GM23248 (cell line): Measurements from ENCODE around the gene RPS19. TPM values are rescaled to one million over a fixed set of nuclear protein-coding genes. Genes with fewer than 3 reads are reported as not detected.

Experiments
- DNase-seq: peaks from one replicate; pipeline ENCODE4 v3.0.0-alpha.2; 2015
- H2AFZ ChIP-seq: fragments of 200-600 bp; sonication (generic); 2 replicates; pipeline ENCODE4 v1.6.1; 2016; ENCODE audit warnings: antibody characterized with exemption
- H3F3A ChIP-seq: fragments of 200-600 bp; sonication (generic); 2 replicates; pipeline ENCODE4 v1.6.1; 2016; ENCODE audit warnings: mild to moderate bottlenecking, antibody characterized with exemption, mixed run types; ENCODE audit not compliant: insufficient read depth
- H3K27ac ChIP-seq: fragments of 200-600 bp; sonication (generic); 2 replicates; pipeline ENCODE4 v1.5.1; 2016; ENCODE audit warnings: mild to moderate bottlenecking
- H3K27me3 ChIP-seq: fragments of 200-600 bp; sonication (generic); replicated peaks from 2 replicates; pipeline ENCODE4 v1.6.1; 2016; ENCODE audit warnings: mild to moderate bottlenecking; ENCODE audit not compliant: insufficient read depth
- H3K36me3 ChIP-seq: fragments of 200-600 bp; sonication (generic); 2 replicates; pipeline ENCODE4 v1.6.1; 2016; ENCODE audit warnings: low read depth, mild to moderate bottlenecking
- H3K4me1 ChIP-seq: fragments of 200-600 bp; sonication (generic); 2 replicates; pipeline ENCODE4 v1.6.1; 2016; ENCODE audit warnings: mild to moderate bottlenecking; ENCODE audit not compliant: insufficient read depth
- H3K4me2 ChIP-seq: fragments of 200-600 bp; sonication (generic); one replicate; pipeline ENCODE4 v1.6.1; 2016; ENCODE audit warnings: mild to moderate bottlenecking; ENCODE audit not compliant: unreplicated experiment
- H3K4me3 ChIP-seq: fragments of 200-600 bp; sonication (generic); 2 replicates; pipeline ENCODE4 v1.5.1; 2016; ENCODE audit warnings: mild to moderate bottlenecking
- H3K79me2 ChIP-seq: fragments of 200-600 bp; sonication (generic); 2 replicates; pipeline ENCODE4 v1.6.1; 2016; ENCODE audit warnings: mild to moderate bottlenecking; ENCODE audit not compliant: insufficient read depth
- H3K9ac ChIP-seq: fragments of 200-600 bp; sonication (generic); 2 replicates; pipeline ENCODE4 v1.6.1; 2016; ENCODE audit warnings: mild to moderate bottlenecking
- H3K9me2 ChIP-seq: fragments of 200-600 bp; sonication (generic); 2 replicates; pipeline ENCODE4 v1.6.1; 2016; ENCODE audit warnings: mixed run types, mild to moderate bottlenecking, moderate library complexity; ENCODE audit not compliant: insufficient read depth
- H3K9me3 ChIP-seq: fragments of 200-600 bp; sonication (generic); one replicate; pipeline ENCODE4 v1.6.1; 2017; ENCODE audit warnings: low read depth
- H4K20me1 ChIP-seq: fragments of 200-600 bp; sonication (generic); 2 replicates; pipeline ENCODE4 v1.6.0; 2016; ENCODE audit not compliant: insufficient read depth
- EZH2 ChIP-seq: fragments of 200-600 bp; sonication (generic); IDR thresholded peaks from 2 replicates; pipeline ENCODE4 v1.6.1; 2018; ENCODE audit warnings: antibody characterized with exemption, mild to moderate bottlenecking; ENCODE audit not compliant: insufficient read depth, poor library complexity, severe bottlenecking
- EZH2phosphoT487 ChIP-seq: fragments of 200-600 bp; sonication (generic); IDR thresholded peaks from 2 replicates; pipeline ENCODE4 v1.6.1; 2018; ENCODE audit warnings: antibody characterized with exemption, moderate library complexity, mild to moderate bottlenecking, low read depth; ENCODE audit not compliant: insufficient read depth
- WGBS, 2 experiments: methylation state at CpG; one replicate each; pipeline ENCODE4 v1.1.6; 2015 to 2017; ENCODE audit warnings: low lambda C conversion rate in 2 of 2, low coverage in 1 of 2; ENCODE audit errors: missing lambda C conversion rate in 2 of 2; 5-methylcytosine and 5-hydroxymethylcytosine counted together
- in situ Hi-C: fragments of 300-500 bp; cut with MboI; formaldehyde crosslinking; loops from 2 replicates; pipeline ENCODE4 v1.15.0; 2020
- polyA plus RNA-seq: library from polyadenylated mRNA; unstranded; fragments of >200 nt; fragmentation: Nextera tagmentation; extraction: Ambion mirVana; gene quantifications from 2 replicates; pipeline ENCODE4 v1.2.1, GENCODE V29; 2016
- total RNA-seq: library from RNA; depleted of rRNA; stranded (reverse); fragments of >200 nt; shearing (Covaris generic); gene quantifications from 2 replicates; pipeline ENCODE4 v1.2.3, GENCODE V29; 2014

RPS19 gene
- total and polyA plus RNA-seq, 2 experiments from 2014 or later = 881 to 2,316 TPM

GRCh38 chr19:41850381-41850780 is 9.7 kb upstream of the RPS19 start:
- no peak overlapping the region for H2AFZ ChIP-seq
- no peaks in the 10 kb centered on the region for H3K79me2 ChIP-seq
- H3K27me3 ChIP-seq = peaks cover 46% of the 10 kb centered on the region
- no peaks in the 10 kb centered on the region for H3K4me1 ChIP-seq
- H3K4me3 ChIP-seq = no peak overlapping the region
- DNase-seq = no peak
- in situ Hi-C loops = no loop called here
- H3K4me2 ChIP-seq = no peak overlapping the region
- H3K9me2 ChIP-seq = no peaks in the 10 kb centered on the region
- WGBS, 2 experiments = 7 to 11% methylated on average over 5 of the region's 5 CpGs
- H3K27ac ChIP-seq = no peak overlapping the region
- H3K36me3 ChIP-seq = no peaks in the 10 kb centered on the region
- H3K9ac ChIP-seq = no peak overlapping the region
- TF ChIP-seq EZH2phosphoT487 (no peak), EZH2 (no peak)
- H4K20me1 ChIP-seq = no peaks in the 10 kb centered on the region
- H3F3A ChIP-seq = no peaks in the 10 kb centered on the region
- no peaks in the 10 kb centered on the region for H3K9me3 ChIP-seq

DNA sequence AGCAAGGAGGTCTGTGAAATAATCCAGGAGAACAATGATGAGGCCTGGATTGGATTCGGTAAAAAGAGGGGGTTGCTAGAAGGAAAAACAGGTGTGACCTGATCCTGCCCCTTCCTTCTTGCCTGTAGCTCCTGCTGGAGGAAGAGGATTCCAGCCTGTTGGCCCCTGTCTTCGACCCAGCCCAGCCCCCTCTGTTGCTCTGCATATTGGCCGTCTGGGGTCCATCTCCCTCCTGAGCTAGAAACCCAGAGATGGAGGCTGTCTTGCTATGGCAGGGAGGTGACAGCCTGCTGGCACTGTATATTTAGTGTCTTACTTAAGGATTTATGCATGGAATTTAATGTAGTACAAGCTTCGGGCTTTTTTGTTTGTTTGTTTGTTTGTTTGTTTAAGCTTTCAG is 8.6 kb upstream of the RPS19 start:
- H4K20me1 ChIP-seq = no peaks in the 10 kb centered on the region
- no peak for DNase-seq
- in situ Hi-C loops = no loop called here
- H3K4me2 ChIP-seq = no peak overlapping the region
- TF ChIP-seq EZH2phosphoT487 (no peak), EZH2 (no peak)
- H3K27ac ChIP-seq = no peak overlapping the region
- H3K4me1 ChIP-seq = no peaks in the 10 kb centered on the region
- H3K79me2 ChIP-seq = no peaks in the 10 kb centered on the region
- 8 to 13% methylated on average over 4 of the region's 4 CpGs for WGBS, 2 experiments
- no peaks in the 10 kb centered on the region for H3K36me3 ChIP-seq
- no peak overlapping the region for H2AFZ ChIP-seq
- H3F3A ChIP-seq = no peaks in the 10 kb centered on the region
- H3K9me2 ChIP-seq = no peaks in the 10 kb centered on the region
- no peak overlapping the region for H3K4me3 ChIP-seq
- no peaks in the 10 kb centered on the region for H3K9me3 ChIP-seq
- no peak overlapping the region for H3K9ac ChIP-seq
- peaks cover 47% of the 10 kb centered on the region for H3K27me3 ChIP-seq

GRCh38 chr19:41853344-41853743 is 6.7 kb upstream of the RPS19 start:
- Histone ChIP-seq H2AFZ (no peak overlapping the region), H4K20me1 (no peaks in the 10 kb centered on the region), H3K9me2 (no peaks in the 10 kb centered on the region), H3K9me3 (no peaks in the 10 kb centered on the region), H3K79me2 (no peaks in the 10 kb centered on the region), H3K27ac (no peak overlapping the region), H3F3A (no peaks in the 10 kb centered on the region), H3K4me2 (no peak overlapping the region), H3K9ac (no peak overlapping the region), H3K27me3 (peaks cover 47% of the 10 kb centered on the region), H3K36me3 (no peaks in the 10 kb centered on the region), H3K4me1 (no peaks in the 10 kb centered on the region), H3K4me3 (no peak overlapping the region)
- no peak for DNase-seq
- WGBS, 2 experiments = 14 to 32% methylated on average over 2 of the region's 2 CpGs
- TF ChIP-seq EZH2phosphoT487 (no peak), EZH2 (no peak)
- in situ Hi-C loops = no loop called here

- Histone ChIP-seq H3K79me2 (no peaks in the 10 kb centered on the region), H3K4me3 (no peak overlapping the region), H3K27ac (no peak overlapping the region), H3K27me3 (peaks cover 47% of the 10 kb centered on the region), H3K36me3 (no peaks in the 10 kb centered on the region), H4K20me1 (no peaks in the 10 kb centered on the region), H3K4me2 (no peak overlapping the region), H3K4me1 (no peaks in the 10 kb centered on the region), H3K9me3 (no peaks in the 10 kb centered on the region), H3F3A (0 out of 2 replicates have a peak, but pooled peaks cover under 1% of the 10 kb centered on the region), H3K9ac (no peak overlapping the region), H3K9me2 (no peaks in the 10 kb centered on the region), H2AFZ (no peak overlapping the region)
- in situ Hi-C loops = no loop called here
- WGBS, 2 experiments = 13 to 15% methylated on average over 2 of the region's 2 CpGs
- DNase-seq = no peak
- TF ChIP-seq EZH2phosphoT487 (no peak), EZH2 (no peak)
Measured at GRCh38 chr19:41853768-41854167, 6.3 kb upstream of the RPS19 start.

- H3K9ac ChIP-seq = peak overlapping the region; percentile 55
- H3K4me2 ChIP-seq = peak overlapping the region; percentile 70
- peaks cover 41% of the 10 kb centered on the region for H3K79me2 ChIP-seq
- peaks cover 31% of the 10 kb centered on the region for H3K36me3 ChIP-seq
- no peak for DNase-seq
- H3K4me1 ChIP-seq = peaks cover 30% of the 10 kb centered on the region
- H3F3A ChIP-seq = peaks cover 29% of the 10 kb centered on the region
- H3K27ac ChIP-seq = no peak overlapping the region; the same call in 1 of the 2 replicates
- H3K27me3 ChIP-seq = peaks cover 9% of the 10 kb centered on the region
- no peak for TF ChIP-seq EZH2
- no peak for TF ChIP-seq EZH2phosphoT487
- H3K4me3 ChIP-seq = peak overlapping the region; percentile 76
- no peaks in the 10 kb centered on the region for H3K9me3 ChIP-seq
- H2AFZ ChIP-seq = peak overlapping the region; percentile 85
- H4K20me1 ChIP-seq = 0 out of 2 replicates have a peak, but pooled peaks cover 13% of the 10 kb centered on the region
- in situ Hi-C loops = no loop called here
- no peaks in the 10 kb centered on the region for H3K9me2 ChIP-seq
- WGBS, 2 experiments = 1% methylated on average over 8 of the region's 8 CpGs
Measured at GRCh38 chr19:41859213-41859617, 840 bp upstream of the RPS19 start.
